PC-9 (cell line): ENCODE measurements around the gene PLEKHG4B. TPM values are rescaled to one million over a fixed set of nuclear protein-coding genes. Genes with fewer than 3 reads are reported as not detected.

Experiments used
- BruUV-seq: library from RNA; stranded (reverse); fragments of 400-500 nt; replicated peaks from 2 replicates; lab custom pipeline; 2021; lab: Mats Ljungman, UMichigan
- CTCF ChIA-PET: fragments of 300-600 bp; sonication (Branson Sonifier 250); formaldehyde crosslinking; loops from one replicate; lab custom pipeline; 2022; ENCODE audit warnings: antibody characterized with exemption; lab: Charles Lee
- POLR2A ChIA-PET: fragments of 300-600 bp; sonication (Branson Sonifier 250); formaldehyde crosslinking; loops from one replicate; lab custom pipeline; 2022; ENCODE audit warnings: antibody characterized with exemption; ENCODE audit not compliant: unreplicated experiment; lab: Charles Lee
- DNase-seq, 2 experiments: peaks; one replicate each; pipeline versions ENCODE4 v3.0.0 to v3.0.0-alpha.2; 2015 to 2022; ENCODE audit warnings: mixed read lengths in 1 of 2
- H2AFZ ChIP-seq: fragments of 200-600 bp; sonication (generic); 2 replicates; pipeline ENCODE4 v1.8.1; 2017; ENCODE audit warnings: antibody characterized with exemption
- H3F3A ChIP-seq: fragments of 200-600 bp; sonication (generic); 2 replicates; pipeline ENCODE4 v1.8.1; 2017; ENCODE audit warnings: antibody characterized with exemption, mild to moderate bottlenecking, low read depth; ENCODE audit not compliant: insufficient read depth
- H3K27ac ChIP-seq: fragments of 200-600 bp; sonication (generic); 2 replicates; pipeline ENCODE4 v1.6.1; 2016; ENCODE audit warnings: mixed run types
- H3K27me3 ChIP-seq: fragments of 200-600 bp; sonication (generic); 2 replicates; pipeline ENCODE4 v1.6.1; 2016; ENCODE audit warnings: low read depth, mixed run types; ENCODE audit not compliant: insufficient read depth
- H3K36me3 ChIP-seq: fragments of 200-600 bp; sonication (generic); 2 replicates; pipeline ENCODE4 v1.6.1; 2016; ENCODE audit warnings: low read depth, mixed run types
- H3K4me1 ChIP-seq: fragments of 200-600 bp; sonication (generic); replicated peaks from 2 replicates; pipeline ENCODE4 v1.6.1; 2016; ENCODE audit warnings: mixed run types; ENCODE audit not compliant: insufficient read depth
- H3K4me2 ChIP-seq: fragments of 200-600 bp; sonication (generic); 2 replicates; pipeline ENCODE4 v1.6.1; 2017; ENCODE audit warnings: mixed run types
- H3K4me3 ChIP-seq: fragments of 200-600 bp; sonication (generic); 2 replicates; pipeline ENCODE4 v1.6.1; 2016; ENCODE audit warnings: mixed run types
- H3K79me2 ChIP-seq: fragments of 200-600 bp; sonication (generic); 2 replicates; pipeline ENCODE4 v1.6.1; 2017; ENCODE audit warnings: low read depth, mixed run types
- H3K9me2 ChIP-seq: fragments of 200-600 bp; sonication (generic); 2 replicates; pipeline ENCODE4 v1.8.1; 2017; ENCODE audit warnings: mild to moderate bottlenecking; ENCODE audit not compliant: insufficient read depth
- H3K9me3 ChIP-seq: fragments of 200-600 bp; sonication (generic); 2 replicates; pipeline ENCODE4 v1.8.1; 2016; ENCODE audit warnings: low read depth; ENCODE audit not compliant: insufficient read depth
- H4K20me1 ChIP-seq: fragments of 200-600 bp; sonication (generic); 2 replicates; pipeline ENCODE4 v1.8.1; 2017; ENCODE audit not compliant: insufficient read depth
- CTCF ChIP-seq: fragments of 200-600 bp; sonication (generic); conservative IDR thresholded peaks from 2 replicates; pipeline ENCODE4 v1.6.1; 2017; ENCODE audit warnings: mixed run types, antibody characterized with exemption, mild to moderate bottlenecking, moderate library complexity
- EZH2 ChIP-seq: fragments of 200-600 bp; sonication (generic); IDR thresholded peaks from 2 replicates; pipeline ENCODE4 v1.8.0; 2017; ENCODE audit warnings: antibody characterized with exemption, low read depth
- intact Hi-C: fragments of 100-400 bp; cut with micrococcal nuclease; formaldehyde crosslinking; loops from one replicate; pipeline ENCODE4 v1.10.0; 2022; ENCODE audit not compliant: unreplicated experiment
- total RNA-seq: library from RNA; stranded (reverse); gene quantifications from 2 replicates; pipeline ENCODE4 v1.2.3, GENCODE V29; 2021

PLEKHG4B gene
- total RNA-seq, 1 experiment from 2014 or later, result not detected

GRCh38 chr5:203246-203930 lies 111.4 kb downstream of the PLEKHG4B start:
- peaks cover 6% of the 10 kb centered on the region; the same call in 1 of the 2 replicates for H3K36me3 ChIP-seq
- H3K4me2 ChIP-seq, result no peak overlapping the region
- no peaks in the 10 kb centered on the region for H3K9me2 ChIP-seq
- no peaks in the 10 kb centered on the region; the same call in 1 of the 2 replicates for H3F3A ChIP-seq
- no peaks in the 10 kb centered on the region for H3K27me3 ChIP-seq
- no peak overlapping the region for H2AFZ ChIP-seq
- intact Hi-C loops, result no loop called here
- BruUV-seq, result no TSS peak
- peaks cover 7% of the 10 kb centered on the region; the same call in 1 of the 2 replicates for H3K79me2 ChIP-seq
- H4K20me1 ChIP-seq, result peaks cover 39% of the 10 kb centered on the region
- no peak overlapping the region for H3K4me3 ChIP-seq
- POLR2A ChIA-PET, result interaction anchor here (0.6 kb wide), 1 partner anchor 15 kb away, joined by 5 read pairs; no protein-coding TSS in a partner anchor
- CTCF ChIA-PET, result no interaction called here
- no peaks in the 10 kb centered on the region for H3K4me1 ChIP-seq
- no peak overlapping the region for H3K27ac ChIP-seq
- no peak for DNase-seq
- H3K9me3 ChIP-seq, result no peaks in the 10 kb centered on the region
- TF ChIP-seq EZH2 (no peak), CTCF (no peak)

- Histone ChIP-seq H4K20me1 (peaks cover 43% of the 10 kb centered on the region), H3K27ac (no peak overlapping the region), H3K9me2 (no peaks in the 10 kb centered on the region), H3K9me3 (no peaks in the 10 kb centered on the region), H3K36me3 (peaks cover 6% of the 10 kb centered on the region; the same call in 1 of the 2 replicates), H3F3A (no peaks in the 10 kb centered on the region; the same call in 1 of the 2 replicates), H2AFZ (no peak overlapping the region), H3K4me1 (no peaks in the 10 kb centered on the region), H3K27me3 (no peaks in the 10 kb centered on the region), H3K4me2 (no peak overlapping the region), H3K79me2 (peaks cover 12% of the 10 kb centered on the region; the same call in 1 of the 2 replicates), H3K4me3 (no peak overlapping the region)
- POLR2A ChIA-PET, result interaction anchor here (0.6 kb wide), 1 partner anchor 16 kb away, joined by 5 read pairs; no protein-coding TSS in a partner anchor
- CTCF ChIA-PET, result no interaction called here
- TF ChIP-seq CTCF, result no peak
- no peak for TF ChIP-seq EZH2
- no peak for DNase-seq
- intact Hi-C loops, result no loop called here
- no TSS peak for BruUV-seq
These were observed 112.0 kb downstream of the PLEKHG4B start for GRCh38 chr5:204001-204400.

- TF ChIP-seq CTCF (no peak), EZH2 (no peak)
- H3K27me3 ChIP-seq, result no peaks in the 10 kb centered on the region
- POLR2A ChIA-PET, result no interaction called here
- intact Hi-C loops, result no loop called here
- H2AFZ ChIP-seq, result no peak overlapping the region
- H3K9me3 ChIP-seq, result no peaks in the 10 kb centered on the region
- CTCF ChIA-PET, result no interaction called here
- no peaks in the 10 kb centered on the region for H3K9me2 ChIP-seq
- BruUV-seq, result no TSS peak
- H4K20me1 ChIP-seq, result peaks cover 43% of the 10 kb centered on the region
- peaks cover 12% of the 10 kb centered on the region; the same call in 1 of the 2 replicates for H3K79me2 ChIP-seq
- H3K4me3 ChIP-seq, result no peak overlapping the region
- DNase-seq, result no peak
- no peak overlapping the region for H3K4me2 ChIP-seq
- no peaks in the 10 kb centered on the region; the same call in 1 of the 2 replicates for H3F3A ChIP-seq
- H3K27ac ChIP-seq, result no peak overlapping the region
- H3K4me1 ChIP-seq, result no peaks in the 10 kb centered on the region
- H3K36me3 ChIP-seq, result peaks cover 6% of the 10 kb centered on the region; the same call in 1 of the 2 replicates
These were observed 112.5 kb downstream of the PLEKHG4B start for GRCh38 chr5:204462-204861.
